Lower lobe of right lung (tissue), 2 donors: ENCODE results near the gene PIWIL4. TPM values are rescaled to one million over a fixed set of nuclear protein-coding genes. Genes with fewer than 3 reads are reported as not detected.
A peak's percentile ranks its signal among the peaks of the same experiment; 100 is the strongest.

Experiments used
- ATAC-seq, 2 donors: fragments of 200-7000 bp; cut with Tn5 transposase; one replicate each; pipeline ENCODE4 v1.9.1; 2020 to 2022; ENCODE audit warnings: mild to moderate bottlenecking in 2 of 2, moderate library complexity in 2 of 2
- DNase-seq: peaks from one replicate; pipeline ENCODE4 v3.0.0-alpha.2; 2020
- H3K27ac ChIP-seq: fragments of 200-600 bp; one replicate; pipeline ENCODE4 v1.8.0; 2022
- H3K27me3 ChIP-seq: fragments of 200-600 bp; one replicate; pipeline ENCODE4 v1.8.0; 2022; ENCODE audit warnings: low read depth
- H3K36me3 ChIP-seq: fragments of 200-600 bp; one replicate; pipeline ENCODE4 v1.8.0; 2022; ENCODE audit warnings: mild to moderate bottlenecking
- H3K4me1 ChIP-seq: fragments of 200-600 bp; one replicate; pipeline ENCODE4 v1.8.0; 2022
- H3K4me3 ChIP-seq: fragments of 200-600 bp; one replicate; pipeline ENCODE4 v1.8.0; 2022; ENCODE audit warnings: mild to moderate bottlenecking
- H3K9me3 ChIP-seq: fragments of 200-600 bp; one replicate; pipeline ENCODE4 v1.8.0; 2022
- intact Hi-C: fragments of 100-400 bp; cut with DNase I; formaldehyde crosslinking; loops from one replicate; pipeline ENCODE4 v1.11.0; 2022
- total RNA-seq: library from RNA; stranded (reverse); fragmentation: NEBNext Ultra II Directional; extraction: Animal tissue kit (Norgen Biotek cat#: 25700); gene quantifications from one replicate; pipeline ENCODE4 v1.2.1, GENCODE V29; 2021
- TF ChIP-seq, protein P1 (sequence below): fragments of 200-600 bp; IDR thresholded peaks from one replicate; pipeline ENCODE4 v1.8.0; 2022; ENCODE audit warnings: antibody characterized with exemption, mild to moderate bottlenecking
- donor health status: DM: no; HTN: yes; CAD: no; lungs with severe emphysema.

Gene PIWIL4
- total RNA-seq, 1 donor from 2014 or later = 1.9 TPM

DNA sequence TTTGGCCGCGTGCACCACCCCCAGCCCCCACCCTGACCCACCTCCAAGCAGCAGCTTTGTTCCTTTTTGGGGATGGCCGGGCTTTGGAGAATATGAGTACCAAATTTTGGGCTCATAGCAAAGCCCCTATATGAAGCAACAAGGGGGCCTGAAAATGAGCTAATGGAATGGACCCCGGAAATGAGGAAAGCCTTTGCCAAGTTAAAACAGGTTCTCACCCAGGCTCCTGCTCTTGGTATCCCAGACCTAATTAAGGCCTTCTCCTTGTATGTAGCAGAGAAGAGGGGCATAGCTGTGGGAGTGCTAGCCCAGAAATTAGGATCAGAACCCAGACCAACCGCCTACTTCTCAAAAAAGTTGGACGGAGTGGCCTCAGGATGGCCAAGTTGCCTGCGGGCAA, 87.0 kb downstream of the PIWIL4 start:
- intact Hi-C loops = no loop called here
- no peaks in the 10 kb centered on the region for H3K36me3 ChIP-seq

DNA sequence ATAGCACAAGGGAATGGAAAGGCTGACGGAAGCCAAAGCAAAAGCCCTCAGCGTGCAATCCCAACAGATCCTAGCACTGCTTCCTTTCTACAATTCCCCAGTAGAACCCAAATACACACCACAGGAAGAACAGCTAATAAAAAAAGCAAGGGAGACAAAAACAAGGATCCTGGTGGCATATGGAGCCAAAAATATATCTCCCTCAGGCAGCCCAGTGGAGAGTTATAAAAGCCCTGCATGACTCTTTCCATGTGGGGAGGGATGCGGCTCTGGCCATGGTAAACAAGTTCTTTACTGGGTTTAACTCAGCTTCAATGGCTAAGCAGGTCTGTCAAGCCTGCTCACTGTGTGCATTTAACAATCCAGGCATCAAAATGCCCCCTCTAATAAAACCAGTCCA, 88.1 kb downstream of the PIWIL4 start:
- H3K9me3 ChIP-seq = no peaks in the 10 kb centered on the region
- H3K36me3 ChIP-seq = no peaks in the 10 kb centered on the region
- H3K4me1 ChIP-seq = peaks cover 12% of the 10 kb centered on the region
- no peak for ATAC-seq
- H3K27me3 ChIP-seq = no peaks in the 10 kb centered on the region
- TF ChIP-seq, protein P1, sequence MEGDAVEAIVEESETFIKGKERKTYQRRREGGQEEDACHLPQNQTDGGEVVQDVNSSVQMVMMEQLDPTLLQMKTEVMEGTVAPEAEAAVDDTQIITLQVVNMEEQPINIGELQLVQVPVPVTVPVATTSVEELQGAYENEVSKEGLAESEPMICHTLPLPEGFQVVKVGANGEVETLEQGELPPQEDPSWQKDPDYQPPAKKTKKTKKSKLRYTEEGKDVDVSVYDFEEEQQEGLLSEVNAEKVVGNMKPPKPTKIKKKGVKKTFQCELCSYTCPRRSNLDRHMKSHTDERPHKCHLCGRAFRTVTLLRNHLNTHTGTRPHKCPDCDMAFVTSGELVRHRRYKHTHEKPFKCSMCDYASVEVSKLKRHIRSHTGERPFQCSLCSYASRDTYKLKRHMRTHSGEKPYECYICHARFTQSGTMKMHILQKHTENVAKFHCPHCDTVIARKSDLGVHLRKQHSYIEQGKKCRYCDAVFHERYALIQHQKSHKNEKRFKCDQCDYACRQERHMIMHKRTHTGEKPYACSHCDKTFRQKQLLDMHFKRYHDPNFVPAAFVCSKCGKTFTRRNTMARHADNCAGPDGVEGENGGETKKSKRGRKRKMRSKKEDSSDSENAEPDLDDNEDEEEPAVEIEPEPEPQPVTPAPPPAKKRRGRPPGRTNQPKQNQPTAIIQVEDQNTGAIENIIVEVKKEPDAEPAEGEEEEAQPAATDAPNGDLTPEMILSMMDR = no peak
- H3K4me3 ChIP-seq = no peak overlapping the region
- intact Hi-C loops = no loop called here
- H3K27ac ChIP-seq = no peak overlapping the region
- no peak for DNase-seq

More for the DNA sequence above, 87.0 kb downstream of the PIWIL4 start:
- Histone ChIP-seq H3K9me3 (no peaks in the 10 kb centered on the region), H3K27ac (no peak overlapping the region), H3K4me3 (no peak overlapping the region), H3K27me3 (no peaks in the 10 kb centered on the region), H3K4me1 (peaks cover 12% of the 10 kb centered on the region)
- ATAC-seq (no peak), DNase-seq (no peak)
- TF ChIP-seq, protein P1 = no peak

- H3K4me3 ChIP-seq = no peak overlapping the region
- no peak for DNase-seq
- H3K9me3 ChIP-seq = no peaks in the 10 kb centered on the region
- H3K36me3 ChIP-seq = no peaks in the 10 kb centered on the region
- peaks cover 12% of the 10 kb centered on the region for H3K4me1 ChIP-seq
- no peak overlapping the region for H3K27ac ChIP-seq
- H3K27me3 ChIP-seq = no peaks in the 10 kb centered on the region
- intact Hi-C loops = no loop called here
- ATAC-seq = no peak
- TF ChIP-seq, protein P1 = no peak
Measured at GRCh38 chr11:94655956-94656355, 88.8 kb downstream of the PIWIL4 start.

GRCh38 chr11:94656968-94657367, 89.8 kb downstream of the PIWIL4 start:
- H3K27ac ChIP-seq = no peak overlapping the region
- intact Hi-C loops = no loop called here
- peaks cover 12% of the 10 kb centered on the region for H3K4me1 ChIP-seq
- no peak overlapping the region for H3K4me3 ChIP-seq
- no peak for DNase-seq
- TF ChIP-seq, protein P1 = no peak
- H3K36me3 ChIP-seq = no peaks in the 10 kb centered on the region
- no peaks in the 10 kb centered on the region for H3K9me3 ChIP-seq
- H3K27me3 ChIP-seq = no peaks in the 10 kb centered on the region
- peak in 1 of 2 donors; percentile 7 for ATAC-seq

- Histone ChIP-seq H3K9me3 (no peaks in the 10 kb centered on the region), H3K4me1 (peaks cover 12% of the 10 kb centered on the region), H3K4me3 (no peak overlapping the region), H3K27ac (no peak overlapping the region), H3K36me3 (no peaks in the 10 kb centered on the region), H3K27me3 (no peaks in the 10 kb centered on the region)
- intact Hi-C loops = no loop called here
- no peak for ATAC-seq
- DNase-seq = no peak
- TF ChIP-seq, protein P1 = no peak
Measured at GRCh38 chr11:94657629-94658028, 90.5 kb downstream of the PIWIL4 start.

DNA sequence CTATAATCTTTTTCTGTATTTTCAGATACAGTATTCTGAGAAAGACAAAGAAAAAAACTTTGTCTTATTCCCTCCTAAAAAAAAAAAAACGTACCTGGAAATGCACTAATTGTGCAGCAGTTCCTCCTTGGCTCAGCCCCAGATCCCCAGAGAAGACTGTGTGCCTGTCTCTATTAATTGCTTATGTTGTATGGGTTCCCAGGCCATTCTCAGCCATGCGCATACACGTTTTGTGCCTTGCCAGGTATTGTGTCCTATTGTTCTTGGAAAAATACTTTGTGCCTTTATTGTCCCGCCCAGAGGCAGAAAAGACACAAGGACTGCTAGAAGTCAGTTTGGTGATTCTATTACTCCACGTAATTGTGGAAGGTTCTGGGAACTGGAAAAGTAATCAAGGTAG, 91.2 kb downstream of the PIWIL4 start:
- Histone ChIP-seq H3K27me3 (no peaks in the 10 kb centered on the region), H3K4me3 (no peak overlapping the region), H3K36me3 (no peaks in the 10 kb centered on the region), H3K27ac (no peak overlapping the region), H3K4me1 (peaks cover 12% of the 10 kb centered on the region), H3K9me3 (no peaks in the 10 kb centered on the region)
- DNase-seq = no peak
- peak in 1 of 2 donors; percentile 32 for ATAC-seq
- TF ChIP-seq, protein P1 = no peak
- intact Hi-C loops = no loop called here
